Uterus (tissue), 4 donors: ENCODE results near the gene CLSTN2. TPM values are rescaled to one million over a fixed set of nuclear protein-coding genes. Genes with fewer than 3 reads are reported as not detected.

ENCODE experiments used
- DNase-seq, 2 donors: peaks; one replicate each; pipeline ENCODE4 v3.0.0-alpha.2; 2019 to 2020
- H3K27ac ChIP-seq, 2 donors: fragments of 200-600 bp; sonication (generic); 1 replicate in 1 of 2; 2 replicates in 1 of 2; pipeline ENCODE4 v1.5.1; 2016 to 2018
- H3K27me3 ChIP-seq, 2 donors: fragments of 200-600 bp; sonication (generic); one replicate each; pipeline ENCODE4 v1.5.1; 2018 to 2019; ENCODE audit warnings: control low read depth in 1 of 2
- H3K36me3 ChIP-seq, 2 donors: fragments of 200-600 bp; sonication (generic); one replicate each; pipeline ENCODE4 v1.5.1; 2019; ENCODE audit warnings: control low read depth in 1 of 2
- H3K4me1 ChIP-seq, 2 donors: fragments of 200-600 bp; sonication (generic); one replicate each; pipeline ENCODE4 v1.5.1; 2018 to 2019; ENCODE audit warnings: control low read depth in 1 of 2
- H3K4me3 ChIP-seq, 2 donors: fragments of 200-600 bp; sonication (generic); 1 replicate in 1 of 2; 2 replicates in 1 of 2; pipeline ENCODE4 v1.5.1; 2018 to 2019; ENCODE audit warnings: mild to moderate bottlenecking in 1 of 2
- H3K9me3 ChIP-seq, 2 donors: fragments of 200-600 bp; sonication (generic); one replicate each; pipeline ENCODE4 v1.5.1; 2019; ENCODE audit warnings: control low read depth in 1 of 2
- CTCF ChIP-seq, 4 experiments: fragments of 200-600 bp in 2 of 4; fragments of 450-650 bp in 2 of 4; sonication (generic) in 2 of 4; IDR thresholded peaks; one replicate each; pipeline ENCODE4 v1.5.1; 2016 to 2019; ENCODE audit warnings: antibody characterized with exemption in 4 of 4, mild to moderate bottlenecking in 2 of 4, moderate library complexity in 1 of 4
- POLR2A ChIP-seq, 2 donors: fragments of 450-650 bp; IDR thresholded peaks; one replicate each; pipeline ENCODE4 v1.6.1; 2016; ENCODE audit warnings: antibody characterized with exemption in 2 of 2, mild to moderate bottlenecking in 1 of 2, moderate library complexity in 1 of 2
- intact Hi-C: fragments of 100-400 bp; cut with DNase I; formaldehyde crosslinking; loops from one replicate; pipeline ENCODE4 v1.15.1; 2023; ENCODE audit warnings: low total_unique reads
- total RNA-seq, 4 donors: library from RNA; depleted of rRNA in 3 of 4; stranded (reverse); fragments of >200 nt in 3 of 4; gene quantifications; one replicate each; pipeline versions ENCODE4 v1.1.0 to v1.2.4, GENCODE V29; 2014 to 2023
- donor health status: DM: yes; HTN: yes; CAD: no.

The CLSTN2 gene
- total RNA-seq, 4 donors from 2014 or later = 4.7 to 32.2 (median 19.2) TPM

DNA sequence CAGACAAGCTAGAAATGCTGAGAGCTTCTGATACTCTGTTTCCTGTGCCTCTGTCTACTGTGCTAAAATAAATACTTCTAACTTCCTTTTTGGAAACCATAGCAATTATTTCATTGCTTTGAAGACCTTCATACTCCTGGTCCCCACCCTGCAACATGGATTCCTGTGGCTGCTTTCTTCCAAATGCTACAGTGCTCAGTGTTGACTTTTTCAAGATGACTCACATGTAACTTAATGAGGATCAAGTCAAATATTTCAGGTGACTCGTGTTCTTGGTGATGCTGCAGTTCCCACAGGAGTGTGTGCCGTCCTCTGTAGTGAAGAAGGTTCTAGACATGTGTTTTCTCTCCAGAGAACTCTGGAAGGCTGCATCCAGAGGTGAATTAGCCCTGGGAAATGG is 288.6 kb downstream of the CLSTN2 start:
- H3K9me3 ChIP-seq = no peaks in the 10 kb centered on the region
- no peak for DNase-seq
- H3K4me3 ChIP-seq = no peak overlapping the region
- no peaks in the 10 kb centered on the region for H3K36me3 ChIP-seq
- no peaks in the 10 kb centered on the region for H3K27me3 ChIP-seq
- no peak overlapping the region for H3K27ac ChIP-seq
- no peak for TF ChIP-seq CTCF (IDR thresholded peaks at IDR 0.05)
- no peak for TF ChIP-seq POLR2A (IDR thresholded peaks at IDR 0.05)
- intact Hi-C loops = no loop called here
- H3K4me1 ChIP-seq = no peaks in the 10 kb centered on the region

- TF ChIP-seq POLR2A (IDR thresholded peaks at IDR 0.05) (no peak), CTCF (IDR thresholded peaks at IDR 0.05) (no peak)
- DNase-seq = no peak
- Histone ChIP-seq H3K4me3 (no peak overlapping the region), H3K4me1 (no peaks in the 10 kb centered on the region), H3K9me3 (no peaks in the 10 kb centered on the region), H3K36me3 (no peaks in the 10 kb centered on the region), H3K27me3 (no peaks in the 10 kb centered on the region), H3K27ac (no peak overlapping the region)
- intact Hi-C loops = no loop called here
Observed at GRCh38 chr3:140224307-140224706, 289.3 kb downstream of the CLSTN2 start.

DNA sequence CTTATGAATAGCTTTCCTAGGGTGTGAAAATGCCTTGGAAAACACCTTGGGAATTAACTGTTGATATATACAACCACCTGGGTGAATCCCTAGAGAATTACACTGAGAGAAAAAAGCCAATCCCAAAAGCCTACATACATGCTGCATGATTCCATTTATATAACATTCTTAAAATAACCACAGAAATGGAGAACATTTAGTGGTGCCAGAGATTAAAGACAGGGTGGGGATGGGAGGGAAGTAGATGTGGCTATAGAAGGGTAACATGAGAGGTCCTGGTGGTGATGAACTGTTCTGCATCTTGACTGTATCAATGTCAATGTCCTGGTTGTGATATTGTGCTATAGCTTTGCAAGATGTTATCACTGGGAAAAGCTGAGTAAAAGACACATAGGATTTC is 291.0 kb downstream of the CLSTN2 start:
- no peak for DNase-seq
- Histone ChIP-seq H3K4me1 (no peaks in the 10 kb centered on the region), H3K27me3 (no peaks in the 10 kb centered on the region), H3K36me3 (no peaks in the 10 kb centered on the region), H3K27ac (no peak overlapping the region), H3K4me3 (no peak overlapping the region), H3K9me3 (no peaks in the 10 kb centered on the region)
- TF ChIP-seq POLR2A (IDR thresholded peaks at IDR 0.05) (no peak), CTCF (IDR thresholded peaks at IDR 0.05) (no peak)
- intact Hi-C loops = no loop called here

GRCh38 chr3:140233702-140234101 is 298.7 kb downstream of the CLSTN2 start:
- H3K36me3 ChIP-seq = no peaks in the 10 kb centered on the region
- no peak for DNase-seq
- H3K27me3 ChIP-seq = no peaks in the 10 kb centered on the region
- H3K27ac ChIP-seq = no peak overlapping the region
- TF ChIP-seq POLR2A (IDR thresholded peaks at IDR 0.05) (no peak), CTCF (IDR thresholded peaks at IDR 0.05) (no peak)
- no peaks in the 10 kb centered on the region for H3K4me1 ChIP-seq
- intact Hi-C loops = no loop called here
- no peaks in the 10 kb centered on the region for H3K9me3 ChIP-seq
- H3K4me3 ChIP-seq = no peak overlapping the region

GRCh38 chr3:140234256-140234655 is 299.3 kb downstream of the CLSTN2 start:
- no peaks in the 10 kb centered on the region for H3K36me3 ChIP-seq
- no peaks in the 10 kb centered on the region for H3K9me3 ChIP-seq
- intact Hi-C loops = no loop called here
- no peaks in the 10 kb centered on the region for H3K4me1 ChIP-seq
- no peak for DNase-seq
- no peak overlapping the region for H3K4me3 ChIP-seq
- TF ChIP-seq POLR2A (IDR thresholded peaks at IDR 0.05) (no peak), CTCF (IDR thresholded peaks at IDR 0.05) (no peak)
- H3K27me3 ChIP-seq = no peaks in the 10 kb centered on the region
- no peak overlapping the region for H3K27ac ChIP-seq
